Measurements from ENCODE around the gene SP3. TPM values are rescaled to one million over a fixed set of nuclear protein-coding genes. Genes with fewer than 3 reads are reported as not detected.
A peak's percentile ranks its signal among the peaks of the same experiment; 100 is the strongest.

The SP3 gene
- total RNA-seq, 1 experiment from 2014 or later, result 120 TPM

- Histone ChIP-seq H3K27ac (0 out of 2 replicates have a peak overlapping the region, but pooled peaks have one; percentile 2), H3K27me3 (replicated peaks) (no peaks in the 10 kb centered on the region), H3K36me3 (0 out of 2 replicates have a peak, but pooled peaks cover under 1% of the 10 kb centered on the region), H3K4me3 (no peak overlapping the region), H3K4me1 (replicated peaks) (peaks cover 45% of the 10 kb centered on the region), H3K9me3 (replicated peaks) (0 out of 2 replicates have a peak, but pooled peaks cover 3% of the 10 kb centered on the region)
- DNase-seq (ENCODE audit: low read depth in 1 of 2, low spot score in 2 of 2), result no peak
Measured at GRCh38 chr2:173970516-173970924, 5.3 kb upstream of the SP3 start.

DNA sequence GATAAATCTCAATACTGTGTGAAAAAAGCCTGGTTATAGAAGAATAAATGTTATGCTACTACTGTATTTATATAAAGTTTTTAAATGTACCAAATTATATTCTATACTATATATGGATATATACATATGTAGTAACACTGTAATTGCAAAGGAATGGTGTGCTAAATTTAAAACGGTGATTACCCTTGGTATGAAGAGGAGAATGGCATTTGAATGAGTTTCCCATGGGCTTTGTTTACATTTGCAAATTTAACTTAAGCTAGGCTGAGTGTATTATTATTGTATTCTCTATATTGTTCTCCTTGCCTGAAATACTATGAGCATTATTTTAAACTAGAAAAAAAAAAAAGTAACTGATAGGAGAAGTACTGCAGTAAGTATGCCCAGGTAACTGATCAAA is 4.7 kb upstream of the SP3 start:
- DNase-seq (ENCODE audit: low read depth in 1 of 2, low spot score in 2 of 2), result peak in 1 of 2 experiments; percentile 35
- Histone ChIP-seq H3K36me3 (peaks cover 5% of the 10 kb centered on the region), H3K27ac (no peak overlapping the region; the same call in 1 of the 2 replicates), H3K9me3 (replicated peaks) (0 out of 2 replicates have a peak, but pooled peaks cover under 1% of the 10 kb centered on the region), H3K4me1 (replicated peaks) (peaks cover 45% of the 10 kb centered on the region), H3K27me3 (replicated peaks) (no peaks in the 10 kb centered on the region), H3K4me3 (no peak overlapping the region)

DNA sequence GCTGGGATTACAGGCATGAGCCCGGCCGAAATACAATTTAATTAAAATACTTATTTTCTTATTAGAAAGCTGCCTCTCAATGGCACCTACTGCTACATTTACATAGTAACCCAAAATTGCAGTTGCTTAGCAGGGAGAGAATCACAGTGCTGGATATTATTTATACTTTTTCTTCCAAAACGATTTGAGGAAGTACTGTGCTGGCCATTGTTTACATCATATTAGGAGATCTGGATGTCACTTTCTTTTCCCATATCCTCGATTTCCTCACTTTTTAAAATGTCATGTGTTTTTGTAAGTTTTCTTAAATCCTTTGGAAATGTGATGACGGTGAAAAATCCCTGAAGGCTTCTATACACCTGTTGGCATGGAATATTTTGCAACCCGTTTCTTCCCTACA is 3.4 kb upstream of the SP3 start:
- no peak for DNase-seq (ENCODE audit: low read depth in 1 of 2, low spot score in 2 of 2)
- Histone ChIP-seq H3K27me3 (replicated peaks) (no peaks in the 10 kb centered on the region), H3K9me3 (replicated peaks) (no peaks in the 10 kb centered on the region), H3K36me3 (peaks cover 12% of the 10 kb centered on the region), H3K27ac (no peak overlapping the region), H3K4me3 (no peak overlapping the region), H3K4me1 (replicated peaks) (peaks cover 37% of the 10 kb centered on the region)

DNA sequence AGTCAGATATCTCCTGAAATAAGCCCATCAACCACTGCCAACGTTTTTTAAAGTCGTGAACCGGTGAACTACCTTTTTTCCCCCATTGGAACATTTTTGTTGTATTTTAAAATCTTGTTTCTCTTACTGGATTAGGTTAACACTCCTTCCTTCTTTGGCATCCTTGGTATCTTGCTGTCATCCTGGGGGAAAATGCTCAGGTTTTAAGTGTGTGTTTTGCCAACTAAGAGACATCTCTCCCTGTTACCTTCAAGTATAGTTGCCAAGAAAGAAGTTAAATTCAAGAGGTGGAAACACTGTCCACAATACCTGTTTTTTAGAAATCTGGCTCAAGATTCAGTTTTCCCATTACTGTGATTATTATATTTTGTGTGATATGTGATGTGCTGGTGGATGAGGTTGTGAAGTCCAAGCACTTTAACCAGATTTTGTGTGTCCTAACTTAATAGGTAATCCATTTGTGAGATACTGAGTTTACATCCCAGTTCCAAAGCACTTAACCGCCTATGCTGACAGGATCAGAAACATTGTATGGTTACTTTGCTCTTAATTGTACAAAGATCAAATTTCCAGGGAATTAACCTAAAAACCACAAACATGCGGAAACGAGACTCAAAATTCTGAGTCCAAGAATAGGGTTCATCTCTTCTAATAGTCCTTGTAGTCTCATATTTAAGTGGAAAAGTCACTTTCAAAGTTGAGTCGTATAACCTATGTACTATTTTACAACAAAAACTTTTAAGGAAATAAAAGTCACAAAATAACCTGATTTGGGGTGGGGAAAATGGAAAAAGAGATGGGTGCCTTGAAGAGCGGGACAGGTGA is 1.3 kb upstream of the SP3 start:
- H3K36me3 ChIP-seq, result peaks cover 29% of the 10 kb centered on the region
- peak overlapping the region; percentile 97 for H3K27ac ChIP-seq
- H3K27me3 ChIP-seq (replicated peaks), result no peaks in the 10 kb centered on the region
- DNase-seq (ENCODE audit: low read depth in 1 of 2, low spot score in 2 of 2), result no peak
- H3K4me1 ChIP-seq (replicated peaks), result peaks cover 31% of the 10 kb centered on the region
- H3K4me3 ChIP-seq, result peak overlapping the region; percentile 65
- no peaks in the 10 kb centered on the region for H3K9me3 ChIP-seq (replicated peaks)

- Histone ChIP-seq H3K4me1 (replicated peaks) (peaks cover 25% of the 10 kb centered on the region), H3K27ac (peak overlapping the region; percentile 100), H3K4me3 (peak overlapping the region; percentile 65), H3K36me3 (peaks cover 39% of the 10 kb centered on the region), H3K9me3 (replicated peaks) (no peaks in the 10 kb centered on the region), H3K27me3 (replicated peaks) (no peaks in the 10 kb centered on the region)
- DNase-seq (ENCODE audit: low read depth in 1 of 2, low spot score in 2 of 2), result peak in 1 of 2 experiments; percentile 96
Measured at GRCh38 chr2:173964565-173965371, 405 bp downstream of the SP3 start.

GRCh38 chr2:173963817-173964564 is 1.2 kb downstream of the SP3 start:
- peak; percentile 88 to 95 for DNase-seq (ENCODE audit: low read depth in 1 of 2, low spot score in 2 of 2)
- Histone ChIP-seq H3K27me3 (replicated peaks) (no peaks in the 10 kb centered on the region), H3K27ac (peak overlapping the region; percentile 100), H3K9me3 (replicated peaks) (no peaks in the 10 kb centered on the region), H3K4me1 (replicated peaks) (peaks cover 18% of the 10 kb centered on the region), H3K4me3 (peak overlapping the region; percentile 65), H3K36me3 (peaks cover 39% of the 10 kb centered on the region)

DNA sequence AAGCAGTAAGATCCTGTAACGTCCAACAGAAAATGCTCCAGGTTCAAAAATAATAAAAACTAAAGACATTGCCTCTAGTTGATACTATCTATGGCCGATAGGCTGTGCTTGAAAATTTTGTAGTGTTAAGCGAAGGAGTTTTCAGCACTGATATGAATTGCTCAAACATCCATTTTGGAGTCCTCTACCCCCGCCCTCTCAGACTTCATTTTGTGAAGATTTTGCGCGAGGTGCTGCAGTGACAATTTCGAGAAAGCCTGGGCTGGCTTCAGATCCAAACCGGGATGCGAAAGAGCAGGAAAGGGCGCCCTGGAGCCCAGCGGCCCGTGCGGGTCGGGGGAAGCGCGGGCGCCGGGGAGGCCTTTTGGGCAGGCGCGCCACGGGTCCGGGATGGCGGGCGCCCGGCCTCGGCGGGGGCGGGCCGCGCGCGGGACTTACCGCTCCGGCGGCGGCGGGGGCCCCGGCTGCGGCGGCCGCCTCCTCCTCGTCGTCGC is 1.8 kb downstream of the SP3 start:
- H3K9me3 ChIP-seq (replicated peaks), result no peaks in the 10 kb centered on the region
- peak overlapping the region; percentile 65 for H3K4me3 ChIP-seq
- peaks cover 39% of the 10 kb centered on the region for H3K36me3 ChIP-seq
- peak; percentile 50 to 69 for DNase-seq (ENCODE audit: low read depth in 1 of 2, low spot score in 2 of 2)
- H3K27me3 ChIP-seq (replicated peaks), result no peaks in the 10 kb centered on the region
- peak overlapping the region; percentile 100 for H3K27ac ChIP-seq
- H3K4me1 ChIP-seq (replicated peaks), result peaks cover 18% of the 10 kb centered on the region

DNA sequence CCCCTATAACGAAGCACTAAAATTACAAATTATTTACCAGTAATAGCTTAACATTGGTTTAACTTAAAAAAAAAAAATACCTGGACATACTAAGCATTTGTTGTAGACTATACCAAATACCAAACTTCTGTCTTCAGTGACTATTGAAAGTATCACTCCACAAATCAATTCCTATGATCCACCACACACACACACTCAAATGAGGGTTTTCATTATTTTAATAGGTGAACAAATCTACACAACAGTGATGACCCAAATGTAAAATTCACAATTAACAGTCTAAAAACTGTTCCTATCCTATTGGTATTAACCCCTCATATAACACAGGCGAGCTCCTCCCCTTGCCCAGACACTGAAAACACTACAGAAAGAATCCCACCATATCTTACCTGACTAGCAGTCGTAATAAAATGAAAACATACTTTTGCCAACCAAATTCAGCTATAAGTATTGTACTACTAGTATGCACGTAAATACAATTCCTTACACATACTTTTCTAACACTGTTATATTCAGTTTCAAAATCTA is 2.5 kb downstream of the SP3 start:
- H3K4me3 ChIP-seq, result peak overlapping the region; percentile 65
- H3K36me3 ChIP-seq, result peaks cover 39% of the 10 kb centered on the region
- H3K27me3 ChIP-seq (replicated peaks), result no peaks in the 10 kb centered on the region
- H3K27ac ChIP-seq, result peak overlapping the region; percentile 100
- H3K4me1 ChIP-seq (replicated peaks), result peaks cover 18% of the 10 kb centered on the region
- no peak for DNase-seq (ENCODE audit: low read depth in 1 of 2, low spot score in 2 of 2)
- H3K9me3 ChIP-seq (replicated peaks), result no peaks in the 10 kb centered on the region

- Histone ChIP-seq H3K4me3 (peak overlapping the region; percentile 65), H3K4me1 (replicated peaks) (peaks cover 18% of the 10 kb centered on the region), H3K27me3 (replicated peaks) (no peaks in the 10 kb centered on the region), H3K36me3 (peaks cover 39% of the 10 kb centered on the region), H3K9me3 (replicated peaks) (no peaks in the 10 kb centered on the region), H3K27ac (no peak overlapping the region; the same call in 1 of the 2 replicates)
- no peak for DNase-seq (ENCODE audit: low read depth in 1 of 2, low spot score in 2 of 2)
Measured at GRCh38 chr2:173962031-173962430, 3.1 kb downstream of the SP3 start.

DNA sequence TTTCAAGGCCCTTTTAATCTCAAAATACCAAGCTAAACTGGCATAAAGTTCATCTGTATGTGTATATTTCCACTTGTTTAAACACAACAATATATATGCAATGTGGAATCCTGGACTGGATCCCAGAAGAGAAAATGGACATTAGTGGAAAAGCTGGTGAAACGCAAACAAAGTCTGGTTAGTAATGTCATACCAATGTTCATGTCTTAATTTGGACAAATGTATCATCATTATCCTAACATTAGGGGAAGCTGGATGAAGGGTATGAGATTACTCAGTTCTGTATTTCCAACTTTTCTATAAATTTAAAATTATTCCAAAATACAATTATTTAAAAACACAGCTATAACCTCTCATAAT is 3.8 kb downstream of the SP3 start:
- H3K27ac ChIP-seq, result no peak overlapping the region
- no peak for DNase-seq (ENCODE audit: low read depth in 1 of 2, low spot score in 2 of 2)
- no peaks in the 10 kb centered on the region for H3K9me3 ChIP-seq (replicated peaks)
- no peaks in the 10 kb centered on the region for H3K27me3 ChIP-seq (replicated peaks)
- no peak overlapping the region for H3K4me3 ChIP-seq
- peaks cover 43% of the 10 kb centered on the region for H3K36me3 ChIP-seq
- peaks cover 16% of the 10 kb centered on the region for H3K4me1 ChIP-seq (replicated peaks)

- no peak for DNase-seq (ENCODE audit: low read depth in 1 of 2, low spot score in 2 of 2)
- H3K27me3 ChIP-seq (replicated peaks), result no peaks in the 10 kb centered on the region
- no peak overlapping the region for H3K27ac ChIP-seq
- H3K4me3 ChIP-seq, result no peak overlapping the region
- peaks cover 53% of the 10 kb centered on the region for H3K36me3 ChIP-seq
- H3K4me1 ChIP-seq (replicated peaks), result peaks cover 15% of the 10 kb centered on the region
- no peaks in the 10 kb centered on the region for H3K9me3 ChIP-seq (replicated peaks)
Measured at GRCh38 chr2:173959909-173960308, 5.3 kb downstream of the SP3 start.

GRCh38 chr2:173959358-173959884 is 5.8 kb downstream of the SP3 start:
- no peak overlapping the region for H3K27ac ChIP-seq
- H3K36me3 ChIP-seq, result peaks cover 55% of the 10 kb centered on the region
- no peak overlapping the region for H3K4me3 ChIP-seq
- no peaks in the 10 kb centered on the region for H3K9me3 ChIP-seq (replicated peaks)
- no peak for DNase-seq (ENCODE audit: low read depth in 1 of 2, low spot score in 2 of 2)
- H3K4me1 ChIP-seq (replicated peaks), result peaks cover 15% of the 10 kb centered on the region
- H3K27me3 ChIP-seq (replicated peaks), result no peaks in the 10 kb centered on the region

Data from SJSA1 (cell line).